K562 (cell line): ENCODE data around the gene LTA. TPM values are rescaled to one million over a fixed set of nuclear protein-coding genes. Genes with fewer than 3 reads are reported as not detected.

ENCODE experiments used
- CEBPB ChIP-seq: fragments of 450-650 bp; IDR thresholded peaks from 2 replicates; pipeline ENCODE4 v1.6.1; 2016; ENCODE audit warnings: missing genetic modification characterization, missing compliant biosample characterization
- DDX20 ChIP-seq: fragments of 450-650 bp; IDR thresholded peaks from 2 replicates; pipeline ENCODE4 v1.6.1; 2016; ENCODE audit warnings: missing genetic modification characterization, low read depth, mild to moderate bottlenecking, missing compliant biosample characterization, moderate library complexity
- ETV5 ChIP-seq: sonication (generic); formaldehyde crosslinking; IDR thresholded peaks from 2 replicates; pipeline ENCODE4 v1.4.0; 2020; ENCODE audit warnings: low read depth, mild to moderate bottlenecking, missing genetic modification reagents
- ETV6 ChIP-seq, 3 experiments: fragments of 150-350 bp in 1 of 3; sonication (generic) in 1 of 3; formaldehyde crosslinking in 1 of 3; IDR thresholded peaks; 2 replicates each; pipeline versions ENCODE4 v1.6.1 to v1.8.0; 2014 to 2022; ENCODE audit warnings: borderline replicate concordance in 2 of 3, low read depth in 2 of 3, antibody characterized with exemption in 1 of 3, low read length in 1 of 3, mild to moderate bottlenecking in 1 of 3, missing genetic modification reagents in 1 of 3
- HDAC8 ChIP-seq: fragments of 450-650 bp; IDR thresholded peaks from 2 replicates; pipeline ENCODE4 v1.6.1; 2016; ENCODE audit warnings: mild to moderate bottlenecking, missing genetic modification characterization, moderate library complexity, missing compliant biosample characterization
- HNRNPH1 ChIP-seq: fragments of 200-400 bp; formaldehyde crosslinking; optimal IDR thresholded peaks from 2 replicates; pipeline ENCODE3; 2017; ENCODE audit warnings: low read depth, mild to moderate bottlenecking, low read length, moderate library complexity
- JUND ChIP-seq, 2 experiments: IDR thresholded peaks; 2 replicates in 1 of 2; 3 replicates in 1 of 2; pipeline ENCODE4 v1.6.1; 2011; ENCODE audit warnings: borderline replicate concordance in 2 of 2, low read depth in 2 of 2, low read length in 2 of 2, improper control_type of control experiment in 1 of 2, missing biosample characterization in 1 of 2, missing genetic modification characterization in 1 of 2, missing genetic modification reagents in 1 of 2
- KLF1 ChIP-seq: fragments of 450-650 bp; IDR thresholded peaks from 2 replicates; pipeline ENCODE4 v1.6.1; 2016; ENCODE audit warnings: missing genetic modification characterization, missing compliant biosample characterization
- NFIC ChIP-seq: fragments of 450-650 bp; IDR thresholded peaks from 2 replicates; pipeline ENCODE4 v1.6.1; 2017; ENCODE audit warnings: mild to moderate bottlenecking, inconsistent platforms
- PHF20 ChIP-seq: fragments of 450-650 bp; IDR thresholded peaks from 2 replicates; pipeline ENCODE4 v1.6.1; 2018; ENCODE audit not compliant: partially characterized antibody
- POLR2B ChIP-seq: fragments of 450-650 bp; IDR thresholded peaks from 2 replicates; pipeline ENCODE4 v1.6.1; 2018; ENCODE audit warnings: low read depth; ENCODE audit not compliant: partially characterized antibody
- RBM14 ChIP-seq: fragments of 200-400 bp; formaldehyde crosslinking; IDR thresholded peaks from 2 replicates; pipeline ENCODE4 v1.6.1; 2018; ENCODE audit warnings: low read depth, mild to moderate bottlenecking, low read length, moderate library complexity, borderline replicate concordance; ENCODE audit not compliant: insufficient read depth
- RBM22 ChIP-seq: fragments of 200-400 bp; formaldehyde crosslinking; IDR thresholded peaks from 2 replicates; pipeline ENCODE4 v1.6.1; 2018; ENCODE audit warnings: low read length, low read depth; ENCODE audit not compliant: poor library complexity, severe bottlenecking
- RREB1 ChIP-seq: fragments of 250-450 bp; sonication (Bioruptor Pico); IDR thresholded peaks from 2 replicates; pipeline ENCODE4 v1.4.0; 2020
- SMARCA5 ChIP-seq: fragments of 450-650 bp; IDR thresholded peaks from 2 replicates; pipeline ENCODE4 v1.6.1; 2016
- SRSF3 ChIP-seq: fragments of 200-400 bp; formaldehyde crosslinking; IDR thresholded peaks from 2 replicates; pipeline ENCODE4 v1.6.1; 2016; ENCODE audit warnings: mild to moderate bottlenecking, low read length, moderate library complexity; ENCODE audit not compliant: insufficient read depth
- ZBTB12 ChIP-seq: fragments of 250-450 bp; sonication (Bioruptor Pico); IDR thresholded peaks from 2 replicates; pipeline ENCODE4 v1.4.0; 2020
- ZNF347 ChIP-seq: fragments of 450-650 bp; formaldehyde crosslinking; IDR thresholded peaks from 2 replicates; pipeline ENCODE4 v1.4.0; 2020; ENCODE audit warnings: low read depth, mild to moderate bottlenecking, moderate library complexity
- polyA plus RNA-seq, 8 experiments: library from polyadenylated mRNA; depleted of rRNA in 4 of 8; stranded (reverse) in 5 of 8; unstranded in 3 of 8; fragments of >200 nt; fragmentation: Nextera tagmentation in 2 of 8; fragmentation: Illumina TruSeq in 1 of 8; extraction: Ambion mirVana in 2 of 8; extraction: Trizol in 1 of 8; gene quantifications; 2 replicates each; pipeline versions ENCODE4 v1.2.1 to v1.2.3, GENCODE V29; 2011 to 2014; ENCODE audit warnings: inconsistent platforms in 1 of 8, missing spikeins in 1 of 8
- total RNA-seq, 7 experiments: library from RNA; depleted of rRNA in 6 of 7; stranded (reverse); fragments of >200 nt in 6 of 7; fragmentation: Illumina TruSeq in 2 of 7; extraction: Trizol in 2 of 7; gene quantifications; 2 replicates each; pipeline versions ENCODE4 v1.2.1 to v1.2.3, GENCODE V29; 2011 to 2021; ENCODE audit warnings: low replicate concordance in 1 of 7
- TF ChIP-seq, protein P1 (sequence below): fragments of 450-650 bp; IDR thresholded peaks from 2 replicates; pipeline ENCODE4 v1.6.1; 2016; ENCODE audit warnings: antibody characterized with exemption

LTA gene
- total and polyA plus RNA-seq, 9 of the 15 experiments (the other 6 are each of a cell fraction or from before 2014, with no cell fraction given), result 0.80 TPM; not detected in 8

GRCh38 chr6:31546339-31546957 lies 25.6 kb upstream of the LTA start, which contains the start of gene ATP6V1G2 (continued):
- TF ChIP-seq ZBTB12 (CRISPR knock-in tag) (no peak), RREB1 (CRISPR knock-in tag) (peak; percentile 97), HNRNPH1 (no peak), SRSF3 (no peak), DDX20 (tag) (no peak), ETV5 (CRISPR knock-in tag) (no peak), RBM14 (no peak), RBM22 (no peak), HDAC8 (no peak), JUND (IDR thresholded peaks at IDR 0.05; ENCODE audit: borderline replicate concordance, low read depth, low read length) (peak; percentile 71), JUND (tag; IDR thresholded peaks at IDR 0.05; ENCODE audit: borderline replicate concordance, low read depth, low read length) (no peak; the same call in 2 of the 3 replicates), CEBPB (tag) (no peak), POLR2B (no peak), NFIC (no peak), ETV6 (IDR thresholded peaks at IDR 0.05; ENCODE audit: borderline replicate concordance in 1 of 2, low read depth in 2 of 2, low read length in 1 of 2) (no peak), ETV6 (CRISPR knock-in tag; IDR thresholded peaks at IDR 0.05; ENCODE audit: borderline replicate concordance) (no peak), KLF1 (tag) (no peak), ZNF347 (CRISPR knock-in tag) (no peak), PHF20 (no peak), SMARCA5 (no peak)
- TF ChIP-seq, protein P1, sequence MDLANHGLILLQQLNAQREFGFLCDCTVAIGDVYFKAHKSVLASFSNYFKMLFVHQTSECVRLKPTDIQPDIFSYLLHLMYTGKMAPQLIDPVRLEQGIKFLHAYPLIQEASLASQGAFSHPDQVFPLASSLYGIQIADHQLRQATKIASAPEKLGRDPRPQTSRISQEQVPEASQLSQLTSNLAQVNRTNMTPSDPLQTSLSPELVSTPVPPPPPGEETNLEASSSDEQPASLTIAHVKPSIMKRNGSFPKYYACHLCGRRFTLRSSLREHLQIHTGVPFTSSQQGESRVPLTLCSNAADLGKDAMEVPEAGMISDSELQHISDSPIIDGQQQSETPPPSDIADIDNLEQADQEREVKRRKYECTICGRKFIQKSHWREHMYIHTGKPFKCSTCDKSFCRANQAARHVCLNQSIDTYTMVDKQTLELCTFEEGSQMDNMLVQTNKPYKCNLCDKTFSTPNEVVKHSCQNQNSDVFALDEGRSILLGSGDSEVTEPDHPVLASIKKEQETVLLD, result no peak; the same call in 1 of the 2 replicates
